DMS53 (cell line): ENCODE results near the gene C1QTNF8.

Experiments
- DNase-seq: peaks from one replicate; lab custom pipeline; 2025; lab: John Stamatoyannopoulos, UW

Gene C1QTNF8

GRCh38 chr16:1096169-1097082, at the start of gene C1QTNF8:
C1QTNF8 (minus strand) TSS chr16:1096244; CDS start chr16:1094922, 1,322 bp downstream.
- DNase-seq = no peak

- DNase-seq = no peak
These were observed 49.5 kb upstream of the C1QTNF8 start for GRCh38 chr16:1145383-1146100.

- no peak for DNase-seq
These were observed 48.7 kb upstream of the C1QTNF8 start for GRCh38 chr16:1144476-1145382.

GRCh38 chr16:1143761-1144450, 47.9 kb upstream of the C1QTNF8 start:
- DNase-seq = no peak

GRCh38 chr16:1142911-1143310, 46.9 kb upstream of the C1QTNF8 start:
- DNase-seq = no peak

- no peak for DNase-seq
These were observed 45.7 kb upstream of the C1QTNF8 start for GRCh38 chr16:1141716-1142115.

GRCh38 chr16:1141191-1141590, 45.1 kb upstream of the C1QTNF8 start:
- no peak for DNase-seq

- no peak for DNase-seq
These were observed 44.6 kb upstream of the C1QTNF8 start for GRCh38 chr16:1140582-1141162.

GRCh38 chr16:1137604-1138003, 41.6 kb upstream of the C1QTNF8 start:
- DNase-seq = peak; percentile 19

GRCh38 chr16:1135459-1135825, 39.4 kb upstream of the C1QTNF8 start:
- no peak for DNase-seq

- DNase-seq = no peak
These were observed 38.9 kb upstream of the C1QTNF8 start for GRCh38 chr16:1134776-1135458.

- no peak for DNase-seq
These were observed 37.9 kb upstream of the C1QTNF8 start for GRCh38 chr16:1133810-1134520.

- DNase-seq = no peak
These were observed 37.2 kb upstream of the C1QTNF8 start for GRCh38 chr16:1133271-1133670.

- DNase-seq = no peak
These were observed 36.4 kb upstream of the C1QTNF8 start for GRCh38 chr16:1132431-1132830.

- no peak for DNase-seq
These were observed 35.4 kb upstream of the C1QTNF8 start for GRCh38 chr16:1131378-1131994.

GRCh38 chr16:1130382-1130781, 34.3 kb upstream of the C1QTNF8 start:
- DNase-seq = no peak

- DNase-seq = no peak
These were observed 33.3 kb upstream of the C1QTNF8 start for GRCh38 chr16:1129106-1129960.

GRCh38 chr16:1127971-1128715, 32.1 kb upstream of the C1QTNF8 start:
- DNase-seq = no peak
